Common myeloid progenitor, CD34-positive (primary cell): ENCODE data around the gene MORC2.
A peak's percentile ranks its signal among the peaks of the same experiment; 100 is the strongest.

ENCODE experiments used
- CTCF ChIA-PET: fragments of 350-600 bp; sonication (Branson Sonifier 250); formaldehyde crosslinking; loops from one replicate; lab custom pipeline; 2021; ENCODE audit warnings: antibody characterized with exemption; lab: Charles Lee
- POLR2A ChIA-PET: fragments of 350-600 bp; sonication (Branson Sonifier 250); formaldehyde crosslinking; loops from one replicate; lab custom pipeline; 2021; ENCODE audit warnings: antibody characterized with exemption; lab: Charles Lee
- DNase-seq, 3 donors: peaks; one replicate each; pipeline versions ENCODE4 v3.0.0 to v3.0.0-alpha.2; 2013
- H3K27ac ChIP-seq, 2 experiments: 1 replicate in 1 of 2; 2 replicates in 1 of 2; pipeline ENCODE4 v1.7.0; 2013; ENCODE audit warnings: inconsistent platforms in 2 of 2, low read length in 2 of 2, mild to moderate bottlenecking in 2 of 2, low read depth in 1 of 2, moderate library complexity in 1 of 2; ENCODE audit not compliant: severe bottlenecking in 2 of 2, insufficient read depth in 1 of 2, poor library complexity in 1 of 2
- H3K27me3 ChIP-seq, 5 experiments: replicated peaks in 2 of 5; 1 replicate in 3 of 5; 2 replicates in 2 of 5; pipeline versions ENCODE4 v1.6.1 to v1.7.0; 2013; ENCODE audit warnings: low read length in 4 of 5, mild to moderate bottlenecking in 2 of 5, moderate library complexity in 2 of 5, inconsistent platforms in 1 of 5; ENCODE audit not compliant: insufficient read depth in 5 of 5, control insufficient read depth in 4 of 5
- H3K36me3 ChIP-seq, 4 experiments: 1 replicate in 2 of 4; 2 replicates in 2 of 4; pipeline versions ENCODE4 v1.6.1 to v1.7.0; 2013; ENCODE audit warnings: low read length in 3 of 4, control low read depth in 1 of 4, mild to moderate bottlenecking in 1 of 4; ENCODE audit not compliant: control insufficient read depth in 4 of 4, insufficient read depth in 4 of 4
- H3K4me1 ChIP-seq, 4 experiments: 1 replicate in 3 of 4; 2 replicates in 1 of 4; pipeline versions ENCODE4 v1.6.1 to v1.7.1; 2013; ENCODE audit warnings: low read length in 3 of 4, mild to moderate bottlenecking in 3 of 4, control low read depth in 1 of 4, inconsistent platforms in 1 of 4, moderate library complexity in 1 of 4; ENCODE audit not compliant: control insufficient read depth in 4 of 4, insufficient read depth in 4 of 4; ENCODE audit errors: control extremely low read depth in 1 of 4
- H3K4me3 ChIP-seq, 7 experiments: 1 replicate in 4 of 7; 2 replicates in 3 of 7; pipeline versions ENCODE4 v1.5.1 to v1.7.0; 2013; ENCODE audit warnings: mild to moderate bottlenecking in 7 of 7, low read length in 6 of 7, moderate library complexity in 6 of 7, inconsistent platforms in 2 of 7, low read depth in 2 of 7, control low read depth in 1 of 7; ENCODE audit not compliant: insufficient read depth in 4 of 7, control insufficient read depth in 1 of 7; ENCODE audit errors: extremely low read depth in 1 of 7
- H3K9me3 ChIP-seq, 5 experiments: 1 replicate in 4 of 5; 2 replicates in 1 of 5; pipeline versions ENCODE4 v1.6.1 to v1.7.1; 2013; ENCODE audit warnings: low read length in 4 of 5, mild to moderate bottlenecking in 2 of 5, inconsistent platforms in 1 of 5, low read depth in 1 of 5, moderate library complexity in 1 of 5; ENCODE audit not compliant: control insufficient read depth in 4 of 5, insufficient read depth in 2 of 5; ENCODE audit errors: control extremely low read depth in 1 of 5
- WGBS: methylation state at CpG from one replicate; pipeline ENCODE4 v1.1.5; 2013; ENCODE audit not compliant: insufficient coverage; 5-methylcytosine and 5-hydroxymethylcytosine counted together

The MORC2 gene

DNA sequence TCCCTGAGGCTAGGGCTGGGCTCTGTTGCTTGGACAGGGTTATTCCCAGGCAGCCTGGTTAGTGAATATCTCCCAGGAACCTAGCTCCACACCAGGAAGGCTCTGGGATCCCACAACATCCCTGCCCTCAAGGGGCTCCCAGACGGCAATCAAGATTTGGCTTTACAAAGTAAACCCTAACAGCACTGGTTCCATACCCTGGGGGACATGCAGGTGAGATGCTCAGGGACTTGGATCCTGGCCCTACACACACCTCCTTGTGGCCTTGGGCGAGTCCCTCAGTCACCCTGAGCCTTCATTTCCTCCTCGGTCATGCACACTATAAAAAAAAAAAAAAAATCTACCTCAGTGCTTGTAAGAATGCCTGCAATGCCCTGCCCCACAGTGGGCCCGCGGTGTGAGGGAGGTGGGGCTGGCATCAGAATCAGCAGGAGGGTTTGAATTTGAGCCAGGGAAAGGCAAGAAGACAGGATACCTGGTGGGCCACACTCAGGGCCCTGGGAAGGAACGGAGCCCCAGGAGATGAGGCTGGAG, 86.3 kb downstream of the MORC2 start:
- Histone ChIP-seq H3K27ac (peak overlapping the region in 1 of 2 experiments; percentile 54), H3K9me3 (no peaks in the 10 kb centered on the region), H3K27me3 (no peaks in the 10 kb centered on the region), H3K4me3 (peak overlapping the region in 1 of 7 experiments; percentile 2), H3K36me3 (no peaks in the 10 kb centered on the region), H3K4me1 (peaks cover 0 to 4% (median 0%) of the 10 kb centered on the region in 4 experiments)
- ChIA-PET POLR2A (no interaction called here), CTCF (interaction anchor here (1.6 kb wide), 1 partner anchor 22 kb away, joined by 4 read pairs; no protein-coding TSS in a partner anchor)
- DNase-seq: no peak
- WGBS: 100% methylated on average over 5 of the region's 6 CpGs

DNA sequence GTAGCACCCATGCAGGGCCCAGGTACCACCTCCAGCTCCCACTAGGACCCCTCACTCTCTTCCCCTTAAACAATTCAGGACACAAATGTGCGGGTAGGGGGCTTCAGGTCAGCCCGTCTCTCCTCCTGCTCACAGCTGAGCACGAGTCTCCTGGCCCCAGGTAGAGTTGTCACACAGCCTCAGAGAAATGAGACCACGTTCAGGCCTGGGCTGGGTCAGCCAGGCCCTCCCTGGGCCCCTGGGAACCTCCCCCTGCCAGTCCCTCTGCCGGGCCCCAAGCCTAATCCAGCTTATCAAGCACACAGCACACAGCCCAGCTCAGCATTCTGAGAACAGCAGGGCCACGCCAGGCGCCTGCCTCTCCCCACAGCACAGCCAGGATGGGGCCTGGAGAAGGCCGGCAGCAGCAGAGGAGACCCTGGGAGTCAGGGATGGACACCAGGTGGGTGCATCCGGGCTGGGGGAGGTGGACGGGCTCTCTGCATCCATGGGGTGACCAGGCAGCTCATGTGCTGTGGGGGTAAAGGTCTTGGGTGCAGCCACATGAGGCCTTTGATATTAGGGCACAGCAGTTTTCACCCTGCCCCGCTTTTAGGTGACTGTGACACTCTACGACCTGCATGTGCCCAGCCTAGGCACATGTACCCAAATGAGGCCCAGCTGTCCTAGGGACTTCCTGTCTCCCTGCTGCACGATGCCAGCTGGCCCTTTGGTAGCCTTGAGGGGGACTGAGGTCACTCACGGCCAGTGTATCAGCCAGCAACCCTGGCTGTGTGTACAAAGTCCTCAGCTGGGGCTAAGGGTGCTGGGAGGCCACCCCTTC, 87.0 kb downstream of the MORC2 start:
- 93% methylated on average over 11 of the region's 14 CpGs for WGBS
- CTCF ChIA-PET: interaction anchor here (0.5 to 1.6 kb wide), 2 partner anchors 22 to 38 kb away, joined by 3 to 4 read pairs; no protein-coding TSS in a partner anchor
- peak overlapping the region in 1 of 7 experiments; percentile 2 for H3K4me3 ChIP-seq
- H3K36me3 ChIP-seq: no peaks in the 10 kb centered on the region
- no peaks in the 10 kb centered on the region for H3K9me3 ChIP-seq
- no peaks in the 10 kb centered on the region for H3K27me3 ChIP-seq
- peak overlapping the region in 1 of 2 experiments; percentile 54 for H3K27ac ChIP-seq
- DNase-seq: peak in 1 of 3 donors; percentile 21
- peaks cover 0 to 4% (median 0%) of the 10 kb centered on the region in 4 experiments for H3K4me1 ChIP-seq
- POLR2A ChIA-PET: no interaction called here

DNA sequence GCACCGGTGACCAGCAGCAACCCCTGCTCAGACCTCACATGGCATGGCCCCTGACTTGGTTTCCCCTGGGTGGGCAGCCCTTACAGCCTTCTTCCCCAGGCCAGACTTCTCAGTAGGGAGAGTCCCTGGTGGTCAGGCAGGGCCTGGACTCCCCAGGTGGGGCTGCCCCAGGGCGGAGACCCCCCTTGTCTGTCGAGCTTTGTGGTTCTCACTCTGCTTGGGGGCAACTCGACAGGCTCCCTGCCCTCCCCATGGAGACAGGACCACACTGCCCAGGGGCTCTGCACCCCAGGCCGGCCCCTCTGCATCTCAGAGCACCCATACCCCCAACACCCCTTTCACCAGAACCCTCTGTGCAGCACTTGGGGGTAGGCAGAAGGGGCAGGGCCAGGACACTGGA, 87.7 kb downstream of the MORC2 start:
- Histone ChIP-seq H3K27ac (no peak overlapping the region), H3K27me3 (no peaks in the 10 kb centered on the region), H3K4me1 (peaks cover 0 to 4% (median 0%) of the 10 kb centered on the region in 4 experiments), H3K4me3 (no peak overlapping the region), H3K9me3 (no peaks in the 10 kb centered on the region), H3K36me3 (no peaks in the 10 kb centered on the region)
- DNase-seq: no peak
- 96% methylated on average over 2 of the region's 5 CpGs for WGBS
- POLR2A ChIA-PET: no interaction called here
- CTCF ChIA-PET: interaction anchor here (1.6 kb wide), 1 partner anchor 21 kb away, joined by 4 read pairs; no protein-coding TSS in a partner anchor

DNA sequence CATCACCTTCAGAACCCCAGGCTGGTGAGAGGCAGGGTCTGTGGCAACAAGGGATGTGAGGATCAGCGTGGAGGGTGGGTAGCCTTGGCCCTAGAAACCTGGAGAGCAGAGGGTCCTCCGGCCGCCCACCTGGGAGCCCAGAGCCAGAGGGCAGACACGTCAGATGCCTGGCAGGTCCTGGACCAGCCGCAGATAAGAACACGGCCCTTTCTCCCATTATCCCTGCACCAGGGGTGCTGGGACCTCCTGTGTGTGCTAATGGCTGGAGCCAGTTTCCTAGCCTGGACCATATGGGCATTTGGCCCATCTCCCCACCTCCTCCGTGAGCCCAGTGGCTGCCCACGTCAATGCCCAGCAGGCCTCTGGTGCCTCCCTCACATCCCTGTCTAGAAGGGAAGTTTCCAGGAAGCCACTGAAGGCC, 88.4 kb downstream of the MORC2 start:
- ChIA-PET POLR2A (no interaction called here), CTCF (no interaction called here)
- no peaks in the 10 kb centered on the region for H3K9me3 ChIP-seq
- H3K27me3 ChIP-seq: no peaks in the 10 kb centered on the region
- H3K27ac ChIP-seq: no peak overlapping the region
- peaks cover 0 to 4% (median 0%) of the 10 kb centered on the region in 4 experiments for H3K4me1 ChIP-seq
- no peaks in the 10 kb centered on the region for H3K36me3 ChIP-seq
- DNase-seq: no peak
- no peak overlapping the region for H3K4me3 ChIP-seq
- 100% methylated on average over 7 of the region's 8 CpGs for WGBS

GRCh38 chr22:30879415-30879797, 89.2 kb downstream of the MORC2 start:
- Histone ChIP-seq H3K9me3 (no peaks in the 10 kb centered on the region), H3K4me1 (peaks cover 0 to 4% (median 0%) of the 10 kb centered on the region in 4 experiments), H3K4me3 (no peak overlapping the region), H3K27me3 (no peaks in the 10 kb centered on the region), H3K27ac (no peak overlapping the region), H3K36me3 (no peaks in the 10 kb centered on the region)
- no peak for DNase-seq
- ChIA-PET CTCF (interaction anchor here (0.5 kb wide), 1 partner anchor 41 kb away, joined by 3 read pairs; no protein-coding TSS in a partner anchor), POLR2A (no interaction called here)
- WGBS: 92% methylated on average over 8 of the region's 8 CpGs

DNA sequence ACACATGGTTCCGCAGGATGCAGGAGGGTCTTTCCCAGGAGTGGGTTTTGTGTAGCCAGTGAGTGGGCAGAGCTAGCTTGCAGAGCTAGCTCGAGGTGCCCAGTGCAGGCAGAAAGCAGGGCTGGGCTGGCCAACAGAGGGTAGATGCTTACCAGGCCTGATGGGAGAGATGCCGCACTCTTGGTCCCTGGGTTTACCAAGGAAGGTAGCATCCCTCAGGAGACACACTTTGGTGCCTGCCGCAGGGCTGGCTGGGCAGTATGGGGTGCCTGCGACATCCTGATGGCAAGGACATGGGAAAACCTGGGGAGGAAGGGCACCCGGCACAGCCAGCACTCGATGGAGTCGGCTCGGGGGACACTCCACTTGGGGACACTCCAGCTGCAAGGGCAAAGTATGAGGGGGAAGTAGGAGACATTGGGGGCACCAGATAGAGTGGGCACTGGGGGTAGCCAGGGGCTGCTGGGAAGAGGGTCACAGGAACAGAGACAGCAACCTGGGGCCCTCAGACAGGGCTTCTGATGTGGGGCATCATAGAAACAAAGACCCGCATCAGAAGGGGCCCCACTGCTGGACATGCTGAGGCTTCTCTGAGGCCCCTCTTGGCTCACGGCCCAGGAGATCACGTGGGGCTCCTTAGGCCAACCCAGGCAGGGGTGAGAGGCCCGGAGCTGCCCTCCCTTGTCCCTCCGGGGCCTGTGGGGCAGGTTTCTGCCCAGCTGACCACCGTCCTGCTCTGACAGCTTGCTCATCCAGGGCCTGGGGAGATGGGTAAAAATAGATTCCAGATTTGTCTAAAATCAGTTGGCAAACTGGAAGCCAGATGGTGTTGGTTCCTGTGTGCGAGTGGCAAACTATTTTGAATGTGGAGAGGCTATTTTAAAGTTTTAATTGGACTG, 89.8 kb downstream of the MORC2 start:
- Histone ChIP-seq H3K4me1 (peaks cover 0 to 4% (median 0%) of the 10 kb centered on the region in 4 experiments), H3K27me3 (no peaks in the 10 kb centered on the region), H3K36me3 (no peaks in the 10 kb centered on the region), H3K9me3 (no peaks in the 10 kb centered on the region), H3K4me3 (no peak overlapping the region), H3K27ac (no peak overlapping the region)
- no peak for DNase-seq
- CTCF ChIA-PET: interaction anchor here (0.5 kb wide), 1 partner anchor 41 kb away, joined by 3 read pairs; no protein-coding TSS in a partner anchor
- WGBS: 79% methylated on average over 11 of the region's 16 CpGs
- POLR2A ChIA-PET: interaction anchor here (0.5 kb wide), 1 partner anchor 58 kb away, joined by 4 read pairs; no protein-coding TSS in a partner anchor
